ENCODE measurements around the gene PHF13. TPM values are rescaled to one million over a fixed set of nuclear protein-coding genes. Genes with fewer than 3 reads are reported as not detected.

Gene PHF13
- total and polyA plus RNA-seq, 10 of the 15 experiments (the other 5 are each of a cell fraction or from before 2014, with no cell fraction given): 0.87 to 15.4 (median 5.1) TPM

DNA sequence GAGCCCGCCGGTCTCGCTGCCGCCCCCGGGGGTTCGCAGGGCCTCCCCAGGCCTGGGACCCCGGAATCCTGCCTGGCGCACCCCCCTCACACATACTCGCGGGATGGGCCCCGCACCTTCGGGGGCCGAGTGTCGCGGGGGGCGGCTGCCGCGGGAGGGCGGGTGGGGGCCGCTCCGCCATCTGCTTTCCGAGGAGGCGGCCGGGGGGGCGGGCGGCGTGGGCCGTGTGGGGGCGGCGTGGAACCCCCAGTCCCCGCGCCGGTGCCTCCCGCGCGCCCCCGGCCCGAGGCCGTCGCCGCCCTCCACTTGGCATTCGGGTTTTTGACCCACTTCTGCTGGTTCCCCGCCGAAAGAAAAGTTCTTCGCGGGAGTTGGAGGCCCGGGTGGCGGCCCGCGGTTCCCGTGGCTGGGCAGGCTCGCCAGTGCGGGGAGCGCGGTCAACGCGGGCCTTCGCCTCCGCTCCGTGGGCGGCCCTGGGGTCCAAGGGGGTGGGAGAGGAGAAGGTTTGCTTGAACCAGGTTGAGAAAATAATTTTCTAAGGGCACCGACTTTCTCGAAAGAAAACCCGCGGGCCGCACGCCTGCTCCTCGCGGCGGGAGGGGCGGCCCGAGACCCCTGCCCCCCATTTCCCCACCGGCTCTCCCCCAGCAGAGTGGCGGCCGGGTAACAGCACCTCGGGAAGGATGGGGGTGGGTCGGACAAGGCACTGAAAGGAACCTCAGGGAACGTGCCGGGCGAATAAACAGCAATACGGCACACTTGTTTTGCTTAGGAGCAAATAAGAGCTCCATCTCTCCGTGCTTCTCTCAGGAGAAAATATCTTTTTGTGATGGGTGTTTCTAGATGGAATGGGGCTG lies 1.6 kb downstream of the PHF13 start (continued):
- TF ChIP-seq IKZF1 (conservative IDR thresholded peaks at IDR 0.05) (peak; percentile 32; the same call in 1 of the 2 replicates), SMAD5 (IDR thresholded peaks at IDR 0.05; ENCODE audit: low read depth) (no peak), RUNX3 (IDR thresholded peaks at IDR 0.05; ENCODE audit: low read length) (peak; percentile 24; the same call in 1 of the 2 replicates), E4F1 (IDR thresholded peaks at IDR 0.05; ENCODE audit: borderline replicate concordance, partially characterized antibody) (no peak), SREBF1 (IDR thresholded peaks at IDR 0.05; ENCODE audit: low read length) (no peak)
- TF ChIP-seq, protein P1, sequence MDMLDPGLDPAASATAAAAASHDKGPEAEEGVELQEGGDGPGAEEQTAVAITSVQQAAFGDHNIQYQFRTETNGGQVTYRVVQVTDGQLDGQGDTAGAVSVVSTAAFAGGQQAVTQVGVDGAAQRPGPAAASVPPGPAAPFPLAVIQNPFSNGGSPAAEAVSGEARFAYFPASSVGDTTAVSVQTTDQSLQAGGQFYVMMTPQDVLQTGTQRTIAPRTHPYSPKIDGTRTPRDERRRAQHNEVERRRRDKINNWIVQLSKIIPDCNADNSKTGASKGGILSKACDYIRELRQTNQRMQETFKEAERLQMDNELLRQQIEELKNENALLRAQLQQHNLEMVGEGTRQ (IDR thresholded peaks at IDR 0.05; ENCODE audit: borderline replicate concordance, low read depth, low read length): no peak

DNA sequence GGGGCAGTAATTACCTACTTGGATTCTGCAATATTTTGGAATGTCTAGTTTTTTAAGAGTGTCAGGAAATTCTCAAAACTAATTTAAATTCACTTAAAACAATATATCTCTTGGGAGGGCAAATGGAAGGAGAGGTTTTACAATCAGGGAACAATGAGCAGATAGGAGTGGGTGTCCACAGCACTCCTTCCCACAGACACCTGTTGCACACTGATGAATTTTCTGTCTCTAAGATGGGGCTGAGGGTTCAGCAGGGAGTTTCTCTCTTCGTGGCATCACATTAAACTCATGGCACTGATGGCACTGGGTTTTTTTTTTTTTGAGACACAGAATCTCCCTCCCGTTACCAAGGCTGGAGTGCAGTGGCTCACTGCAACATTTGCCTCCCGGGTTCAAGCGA lies 5.5 kb downstream of the PHF13 start:
- POLR2A ChIA-PET: interaction anchor here (1.0 kb wide), 1 partner anchor 106 kb away, joined by 3 read pairs; no protein-coding TSS in a partner anchor

More for the DNA sequence above, 5.5 kb downstream of the PHF13 start:
- no peak for ATAC-seq
- Histone ChIP-seq H4K20me1 (ENCODE audit: control insufficient read depth, insufficient read depth) (no peaks in the 10 kb centered on the region), H2AFZ (ENCODE audit: control insufficient read depth, low read depth, low read length) (no peak overlapping the region), H3K4me2 (ENCODE audit: control insufficient read depth, insufficient read depth) (no peak overlapping the region), H3K4me1 (ENCODE audit: control insufficient read depth, insufficient read depth, low read length) (no peaks in the 10 kb centered on the region), H3K4me3 (no peak overlapping the region), H3K9ac (ENCODE audit: control insufficient read depth, insufficient read depth, low read length) (no peak overlapping the region), H3K27me3 (replicated peaks in 1 of 2; ENCODE audit: control insufficient read depth in 2 of 2, insufficient read depth in 2 of 2, low read length in 1 of 2) (no peaks in the 10 kb centered on the region), H3K36me3 (ENCODE audit: control insufficient read depth in 2 of 2, insufficient read depth in 2 of 2, low read length in 1 of 2) (peaks cover 9 to 19% of the 10 kb centered on the region in 2 experiments; a peak in 3 of 4 replicates), H3K27ac (ENCODE audit: control insufficient read depth, insufficient read depth) (no peak overlapping the region), H3K9me3 (replicated peaks; ENCODE audit: control insufficient read depth, insufficient read depth, low read length) (no peaks in the 10 kb centered on the region), H3K79me2 (ENCODE audit: control insufficient read depth, insufficient read depth, low read length) (peaks cover 18% of the 10 kb centered on the region)
- FAIRE-seq: no peak
- no TSS peak for BruUV-seq (replicated peaks)
- in situ Hi-C loops (cut with MboI) (no loop called here), intact Hi-C loops (cut with micrococcal nuclease; ENCODE audit: unreplicated experiment) (loop anchor here (10.0 kb wide), 1 partner anchor 166 kb away; the partner anchor contains the start of gene CAMTA1)
- WGBS (ENCODE audit: insufficient coverage, insufficient replicate concordance, low lambda C conversion rate, missing lambda C conversion rate): 100% methylated on average over 4 of the region's 4 CpGs
- SMC1A ChIA-PET (ENCODE audit: uncharacterized antibody, unreplicated experiment): no interaction called here
- DNase-seq (ENCODE audit: low read depth, low spot score): no peak
- CTCF ChIA-PET: no interaction called here
- TF ChIP-seq MTA3 (IDR thresholded peaks at IDR 0.05; ENCODE audit: borderline replicate concordance, low read length) (no peak), USF1 (IDR thresholded peaks at IDR 0.05; ENCODE audit: borderline replicate concordance, extremely low read length, insufficient read depth, low read depth, low read length) (no peak)
- RAD21 ChIA-PET (ENCODE audit: unreplicated experiment): no interaction called here
